ENCODE measurements around the gene USP48.
A peak's percentile ranks its signal among the peaks of the same experiment; 100 is the strongest.

The USP48 gene

GRCh38 chr1:21716169-21716568, 66.8 kb downstream of the USP48 start:
- peaks cover 92% of the 10 kb centered on the region for H3K36me3 ChIP-seq (ENCODE audit: control insufficient read depth, insufficient read depth, low read length)
- H3K9me3 ChIP-seq (ENCODE audit: control insufficient read depth, low read length): no peaks in the 10 kb centered on the region
- WGBS, 2 experiments (ENCODE audit: insufficient coverage in 2 of 2): 100% methylated on average over 1 to 2 of the region's 2 CpGs
- no peak overlapping the region for H3K27ac ChIP-seq (ENCODE audit: low read depth, low read length, severe bottlenecking)
- no peak overlapping the region for H3K4me3 ChIP-seq (ENCODE audit: extremely low read depth, insufficient read depth, low read length, poor library complexity, severe bottlenecking)
- H3K4me1 ChIP-seq (ENCODE audit: control insufficient read depth, insufficient read depth, low read length, poor library complexity, severe bottlenecking): no peaks in the 10 kb centered on the region

- Histone ChIP-seq H3K4me1 (ENCODE audit: control insufficient read depth, insufficient read depth, low read length, poor library complexity, severe bottlenecking) (peaks cover 6% of the 10 kb centered on the region), H3K27ac (ENCODE audit: low read depth, low read length, severe bottlenecking) (no peak overlapping the region), H3K9me3 (ENCODE audit: control insufficient read depth, low read length) (no peaks in the 10 kb centered on the region), H3K36me3 (ENCODE audit: control insufficient read depth, insufficient read depth, low read length) (peaks cover 69% of the 10 kb centered on the region), H3K4me3 (ENCODE audit: extremely low read depth, insufficient read depth, low read length, poor library complexity, severe bottlenecking) (no peak overlapping the region)
- 95 to 100% methylated on average over 2 to 3 of the region's 4 CpGs for WGBS, 2 experiments (ENCODE audit: insufficient coverage in 2 of 2)
Observed at GRCh38 chr1:21707891-21708290, 75.1 kb downstream of the USP48 start.

- peaks cover 70% of the 10 kb centered on the region for H3K36me3 ChIP-seq (ENCODE audit: control insufficient read depth, insufficient read depth, low read length)
- no peak overlapping the region for H3K27ac ChIP-seq (ENCODE audit: low read depth, low read length, severe bottlenecking)
- H3K9me3 ChIP-seq (ENCODE audit: control insufficient read depth, low read length): no peaks in the 10 kb centered on the region
- peaks cover 6% of the 10 kb centered on the region for H3K4me1 ChIP-seq (ENCODE audit: control insufficient read depth, insufficient read depth, low read length, poor library complexity, severe bottlenecking)
- 85 to 100% methylated on average over 3 to 4 of the region's 5 CpGs for WGBS, 2 experiments (ENCODE audit: insufficient coverage in 2 of 2)
- no peak overlapping the region for H3K4me3 ChIP-seq (ENCODE audit: extremely low read depth, insufficient read depth, low read length, poor library complexity, severe bottlenecking)
Observed at GRCh38 chr1:21707086-21707840, 75.7 kb downstream of the USP48 start.

GRCh38 chr1:21706151-21706835, 76.7 kb downstream of the USP48 start:
- H3K4me1 ChIP-seq (ENCODE audit: control insufficient read depth, insufficient read depth, low read length, poor library complexity, severe bottlenecking): peaks cover 6% of the 10 kb centered on the region
- no peak overlapping the region for H3K4me3 ChIP-seq (ENCODE audit: extremely low read depth, insufficient read depth, low read length, poor library complexity, severe bottlenecking)
- 49 to 61% methylated on average over 5 to 6 of the region's 8 CpGs for WGBS, 2 experiments (ENCODE audit: insufficient coverage in 2 of 2)
- H3K27ac ChIP-seq (ENCODE audit: low read depth, low read length, severe bottlenecking): peak overlapping the region; percentile 51
- H3K9me3 ChIP-seq (ENCODE audit: control insufficient read depth, low read length): no peaks in the 10 kb centered on the region
- peaks cover 68% of the 10 kb centered on the region for H3K36me3 ChIP-seq (ENCODE audit: control insufficient read depth, insufficient read depth, low read length)

GRCh38 chr1:21705303-21705980, 77.5 kb downstream of the USP48 start:
- peak overlapping the region; percentile 60 for H3K27ac ChIP-seq (ENCODE audit: low read depth, low read length, severe bottlenecking)
- H3K4me1 ChIP-seq (ENCODE audit: control insufficient read depth, insufficient read depth, low read length, poor library complexity, severe bottlenecking): peaks cover 6% of the 10 kb centered on the region
- no peaks in the 10 kb centered on the region for H3K9me3 ChIP-seq (ENCODE audit: control insufficient read depth, low read length)
- peaks cover 69% of the 10 kb centered on the region for H3K36me3 ChIP-seq (ENCODE audit: control insufficient read depth, insufficient read depth, low read length)
- H3K4me3 ChIP-seq (ENCODE audit: extremely low read depth, insufficient read depth, low read length, poor library complexity, severe bottlenecking): no peak overlapping the region
- WGBS, 2 experiments (ENCODE audit: insufficient coverage in 2 of 2): 65 to 75% methylated on average over 2 of the region's 4 CpGs

GRCh38 chr1:21704145-21704544, 78.8 kb downstream of the USP48 start:
- Histone ChIP-seq H3K4me1 (ENCODE audit: control insufficient read depth, insufficient read depth, low read length, poor library complexity, severe bottlenecking) (peaks cover 6% of the 10 kb centered on the region), H3K36me3 (ENCODE audit: control insufficient read depth, insufficient read depth, low read length) (peaks cover 77% of the 10 kb centered on the region), H3K27ac (ENCODE audit: low read depth, low read length, severe bottlenecking) (no peak overlapping the region), H3K4me3 (ENCODE audit: extremely low read depth, insufficient read depth, low read length, poor library complexity, severe bottlenecking) (no peak overlapping the region), H3K9me3 (ENCODE audit: control insufficient read depth, low read length) (no peaks in the 10 kb centered on the region)
- 94% methylated on average over 2 of the region's 5 CpGs; no CpG with 5 or more reads in 1 of the 2 experiments for WGBS, 2 experiments (ENCODE audit: insufficient coverage in 2 of 2)

GRCh38 chr1:21703318-21703963, 79.5 kb downstream of the USP48 start:
- H3K9me3 ChIP-seq (ENCODE audit: control insufficient read depth, low read length): no peaks in the 10 kb centered on the region
- H3K27ac ChIP-seq (ENCODE audit: low read depth, low read length, severe bottlenecking): no peak overlapping the region
- H3K36me3 ChIP-seq (ENCODE audit: control insufficient read depth, insufficient read depth, low read length): peaks cover 73% of the 10 kb centered on the region
- peaks cover 6% of the 10 kb centered on the region for H3K4me1 ChIP-seq (ENCODE audit: control insufficient read depth, insufficient read depth, low read length, poor library complexity, severe bottlenecking)
- WGBS, 2 experiments (ENCODE audit: insufficient coverage in 2 of 2): 83% methylated on average over 1 of the region's 3 CpGs; no CpG with 5 or more reads in 1 of the 2 experiments
- H3K4me3 ChIP-seq (ENCODE audit: extremely low read depth, insufficient read depth, low read length, poor library complexity, severe bottlenecking): no peak overlapping the region

GRCh38 chr1:21702780-21703179, 80.2 kb downstream of the USP48 start:
- H3K36me3 ChIP-seq (ENCODE audit: control insufficient read depth, insufficient read depth, low read length): peaks cover 71% of the 10 kb centered on the region
- H3K4me3 ChIP-seq (ENCODE audit: extremely low read depth, insufficient read depth, low read length, poor library complexity, severe bottlenecking): no peak overlapping the region
- H3K27ac ChIP-seq (ENCODE audit: low read depth, low read length, severe bottlenecking): no peak overlapping the region
- H3K4me1 ChIP-seq (ENCODE audit: control insufficient read depth, insufficient read depth, low read length, poor library complexity, severe bottlenecking): peaks cover 6% of the 10 kb centered on the region
- WGBS, 2 experiments (ENCODE audit: insufficient coverage in 2 of 2): 100% methylated on average over 3 of the region's 4 CpGs
- H3K9me3 ChIP-seq (ENCODE audit: control insufficient read depth, low read length): no peaks in the 10 kb centered on the region

- 98 to 100% methylated on average over 1 to 4 of the region's 6 CpGs for WGBS, 2 experiments (ENCODE audit: insufficient coverage in 2 of 2)
- Histone ChIP-seq H3K36me3 (ENCODE audit: control insufficient read depth, insufficient read depth, low read length) (peaks cover 71% of the 10 kb centered on the region), H3K4me1 (ENCODE audit: control insufficient read depth, insufficient read depth, low read length, poor library complexity, severe bottlenecking) (peaks cover 6% of the 10 kb centered on the region), H3K27ac (ENCODE audit: low read depth, low read length, severe bottlenecking) (no peak overlapping the region), H3K9me3 (ENCODE audit: control insufficient read depth, low read length) (no peaks in the 10 kb centered on the region), H3K4me3 (ENCODE audit: extremely low read depth, insufficient read depth, low read length, poor library complexity, severe bottlenecking) (no peak overlapping the region)
Observed at GRCh38 chr1:21701401-21701800, 81.5 kb downstream of the USP48 start.

GRCh38 chr1:21700094-21700493, 82.9 kb downstream of the USP48 start:
- Histone ChIP-seq H3K36me3 (ENCODE audit: control insufficient read depth, insufficient read depth, low read length) (peaks cover 72% of the 10 kb centered on the region), H3K4me1 (ENCODE audit: control insufficient read depth, insufficient read depth, low read length, poor library complexity, severe bottlenecking) (peaks cover 4% of the 10 kb centered on the region), H3K27ac (ENCODE audit: low read depth, low read length, severe bottlenecking) (no peak overlapping the region), H3K9me3 (ENCODE audit: control insufficient read depth, low read length) (no peaks in the 10 kb centered on the region), H3K4me3 (ENCODE audit: extremely low read depth, insufficient read depth, low read length, poor library complexity, severe bottlenecking) (no peak overlapping the region)
- 84 to 93% methylated on average over 3 to 4 of the region's 4 CpGs for WGBS, 2 experiments (ENCODE audit: insufficient coverage in 2 of 2)

Measured in mesodermal cell (in vitro differentiated cells).